CD4-positive, alpha-beta T cell treated with Interleukin-15 for 4 hours (primary cell): Measurements from ENCODE around the gene FIGN.

ENCODE experiments used
- DNase-seq: peaks from one replicate; pipeline ENCODE4 v3.0.0-alpha.2; 2020; ENCODE audit warnings: low spot score

Gene FIGN, protein sequence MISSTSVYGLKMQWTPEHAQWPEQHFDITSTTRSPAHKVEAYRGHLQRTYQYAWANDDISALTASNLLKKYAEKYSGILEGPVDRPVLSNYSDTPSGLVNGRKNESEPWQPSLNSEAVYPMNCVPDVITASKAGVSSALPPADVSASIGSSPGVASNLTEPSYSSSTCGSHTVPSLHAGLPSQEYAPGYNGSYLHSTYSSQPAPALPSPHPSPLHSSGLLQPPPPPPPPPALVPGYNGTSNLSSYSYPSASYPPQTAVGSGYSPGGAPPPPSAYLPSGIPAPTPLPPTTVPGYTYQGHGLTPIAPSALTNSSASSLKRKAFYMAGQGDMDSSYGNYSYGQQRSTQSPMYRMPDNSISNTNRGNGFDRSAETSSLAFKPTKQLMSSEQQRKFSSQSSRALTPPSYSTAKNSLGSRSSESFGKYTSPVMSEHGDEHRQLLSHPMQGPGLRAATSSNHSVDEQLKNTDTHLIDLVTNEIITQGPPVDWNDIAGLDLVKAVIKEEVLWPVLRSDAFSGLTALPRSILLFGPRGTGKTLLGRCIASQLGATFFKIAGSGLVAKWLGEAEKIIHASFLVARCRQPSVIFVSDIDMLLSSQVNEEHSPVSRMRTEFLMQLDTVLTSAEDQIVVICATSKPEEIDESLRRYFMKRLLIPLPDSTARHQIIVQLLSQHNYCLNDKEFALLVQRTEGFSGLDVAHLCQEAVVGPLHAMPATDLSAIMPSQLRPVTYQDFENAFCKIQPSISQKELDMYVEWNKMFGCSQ

DNA sequence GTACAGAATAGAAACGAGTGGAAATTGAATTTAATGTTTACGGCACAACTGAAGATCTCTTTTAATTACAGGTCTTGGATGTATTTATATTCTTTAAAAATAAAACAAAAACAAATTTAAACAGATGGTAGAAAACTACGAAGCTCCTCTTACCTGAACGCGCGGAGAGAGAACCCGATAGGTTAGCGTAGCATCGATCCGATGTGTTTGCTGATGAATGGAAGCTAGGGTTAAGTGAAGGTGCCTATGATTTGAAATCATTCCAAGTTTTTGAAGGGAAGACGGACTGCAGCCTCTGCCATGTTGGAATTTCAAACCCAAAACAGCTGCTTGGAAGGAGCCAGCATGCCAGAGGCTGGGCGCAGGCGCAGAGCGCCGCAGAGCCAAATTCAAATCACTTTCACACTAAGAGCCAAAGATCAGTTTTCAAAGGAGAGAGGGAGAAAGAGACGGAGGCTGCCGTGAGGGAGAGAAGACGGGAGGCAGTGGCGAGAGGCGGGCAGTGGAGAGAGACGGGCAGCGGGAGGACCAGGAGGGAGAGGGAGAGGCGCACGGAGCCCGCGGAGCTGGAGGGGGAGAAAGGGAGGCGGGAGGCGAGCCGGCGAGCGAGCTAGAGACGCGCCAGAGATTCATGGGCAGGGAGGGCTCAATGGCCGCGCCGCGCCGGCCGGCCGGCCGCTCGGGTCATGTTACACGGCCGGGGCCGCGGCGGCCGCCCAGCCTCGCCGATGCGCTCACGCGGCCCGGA is at the start of gene FIGN:
FIGN (minus strand) TSS at position 324 of the 748 bp plus-strand sequence. CDS start 1,081 bp downstream, outside the sequence.
- DNase-seq, result no peak

DNA sequence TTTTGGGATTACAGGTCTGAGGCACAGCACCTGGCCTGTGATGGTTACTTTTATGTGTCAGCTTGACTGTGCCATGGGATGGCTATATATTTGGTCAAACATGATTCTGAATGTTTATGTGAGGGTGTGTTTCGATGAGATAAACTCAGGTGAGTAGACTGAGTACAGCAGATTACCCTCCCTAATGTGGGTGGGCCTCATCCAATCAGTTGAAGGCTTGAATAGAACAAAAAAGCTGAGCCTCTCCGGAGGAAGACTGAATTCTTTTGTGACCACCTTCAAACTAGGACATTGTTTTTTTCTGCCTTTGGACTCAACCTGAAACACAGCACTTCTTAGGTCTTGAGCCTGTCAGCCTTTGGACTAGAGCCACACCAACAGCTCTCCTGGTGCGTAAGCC is 49.4 kb upstream of the FIGN start:
- no peak for DNase-seq

DNA sequence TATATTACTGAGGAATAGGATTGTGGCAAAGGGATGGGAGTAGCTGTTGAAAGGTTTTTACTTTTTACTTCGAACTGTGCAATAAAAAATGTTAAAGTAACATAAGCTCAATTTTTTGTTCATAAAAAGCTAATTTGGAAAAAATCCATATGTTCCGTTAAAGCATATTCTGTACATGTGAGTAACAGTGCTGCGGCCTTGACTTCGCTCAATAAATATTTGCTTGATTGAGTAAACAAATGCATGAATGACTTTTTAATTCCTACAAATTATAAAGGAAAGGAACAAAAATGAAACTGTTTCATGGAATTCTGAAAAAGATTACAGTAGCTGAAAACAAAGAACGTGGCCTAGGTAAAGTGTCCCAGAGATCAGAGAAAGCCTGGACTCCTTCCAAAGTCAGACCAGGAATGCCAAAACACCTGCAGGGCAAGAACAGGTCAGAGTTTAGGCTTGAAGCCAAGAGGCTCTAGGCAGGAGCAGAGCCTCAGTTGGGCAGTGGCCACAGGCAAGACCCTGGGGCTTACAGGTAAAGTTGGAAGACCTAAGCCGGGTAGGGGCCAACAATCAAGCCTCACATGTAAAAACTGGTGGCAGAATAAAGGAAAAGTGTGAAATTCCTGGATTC is 44.3 kb upstream of the FIGN start:
- no peak for DNase-seq

DNA sequence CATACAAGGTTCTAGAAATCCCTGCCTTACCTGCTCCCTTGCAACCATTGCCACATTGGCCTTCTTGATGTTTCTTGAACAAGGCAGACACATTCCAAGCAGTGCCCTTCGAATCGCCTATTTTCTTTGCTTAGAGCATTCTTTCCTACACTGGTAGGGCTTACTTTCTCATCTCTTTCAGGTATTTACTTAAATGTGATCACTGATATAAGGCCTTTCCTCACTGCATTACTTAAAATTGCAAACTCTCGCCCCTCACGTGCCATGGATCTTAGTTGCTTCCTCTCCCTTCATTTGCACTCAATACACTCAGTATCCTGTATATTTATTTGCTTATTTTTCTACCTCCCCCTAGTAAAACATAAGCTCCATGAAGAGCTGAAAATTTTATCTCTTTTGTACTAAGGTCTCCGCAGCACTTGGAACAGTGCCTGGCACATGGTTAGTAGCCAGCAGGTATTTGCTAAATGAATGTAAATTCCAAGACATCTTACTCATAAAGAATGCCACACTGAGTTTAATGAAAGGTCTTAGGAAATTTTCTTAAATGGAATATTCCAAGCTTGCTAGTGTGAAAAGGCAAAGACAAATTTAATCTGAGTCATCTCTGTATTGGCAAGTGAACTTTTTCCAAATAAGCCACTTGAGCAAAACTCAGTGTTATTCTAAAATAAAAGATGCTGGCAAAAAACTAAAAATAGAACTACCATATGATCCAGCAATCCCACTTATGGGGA is 42.4 kb upstream of the FIGN start:
- no peak for DNase-seq

DNA sequence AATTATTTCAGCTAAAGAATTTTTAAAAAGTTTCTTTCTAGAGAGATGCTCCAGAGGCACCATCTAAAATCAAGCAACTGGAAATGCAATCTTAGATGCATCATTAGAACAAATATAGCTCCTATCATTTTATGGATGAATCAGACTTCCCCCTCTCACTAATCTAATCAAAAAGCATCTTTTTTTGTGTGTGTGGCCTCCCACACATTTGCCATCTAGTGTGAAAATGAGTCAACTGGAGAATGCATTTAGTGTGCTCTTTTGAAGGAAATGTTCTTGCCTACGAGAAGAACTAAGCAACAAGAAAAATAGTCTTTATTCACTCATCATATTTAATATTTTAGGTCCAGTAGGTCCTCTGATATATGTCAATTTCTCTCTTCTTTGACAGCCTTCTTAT is 39.5 kb upstream of the FIGN start:
- no peak for DNase-seq

DNA sequence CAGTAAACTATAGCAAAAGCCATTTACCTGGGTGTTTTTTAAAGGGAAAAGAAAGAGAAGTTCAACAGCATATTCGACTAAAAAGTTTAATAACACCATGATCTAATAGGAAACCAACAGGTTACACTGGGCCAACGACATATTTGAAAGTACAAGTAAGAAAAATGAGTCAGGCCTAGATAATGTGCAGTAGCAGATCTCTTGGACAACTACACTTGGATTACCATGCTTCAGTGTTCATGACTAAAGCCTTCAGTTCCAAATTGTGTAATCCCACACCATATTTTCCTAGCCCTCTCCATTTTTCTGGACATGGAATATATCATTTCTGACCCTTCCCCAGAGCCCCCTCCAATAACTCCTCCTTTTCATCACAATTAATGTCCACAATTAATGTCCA is 39.1 kb upstream of the FIGN start:
- no peak for DNase-seq

DNA sequence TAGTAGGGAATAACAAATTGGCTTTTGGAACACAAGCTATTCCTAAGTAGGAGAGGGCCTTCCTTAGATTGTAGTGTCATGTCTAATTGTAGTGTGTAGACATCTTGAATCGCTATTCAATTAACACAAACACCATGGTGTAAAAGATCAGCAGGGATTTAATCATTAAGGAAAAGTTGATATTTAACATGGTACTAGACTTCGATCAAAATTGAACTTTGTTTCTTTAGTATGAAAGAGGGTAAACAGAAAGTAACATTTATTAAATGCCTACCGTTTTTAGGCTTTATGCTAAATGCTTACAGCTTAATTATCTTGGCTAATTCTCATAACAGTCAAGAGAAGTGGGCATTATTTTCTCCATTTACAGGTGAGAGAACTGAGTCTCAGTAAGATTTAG is 37.5 kb upstream of the FIGN start:
- no peak for DNase-seq

DNA sequence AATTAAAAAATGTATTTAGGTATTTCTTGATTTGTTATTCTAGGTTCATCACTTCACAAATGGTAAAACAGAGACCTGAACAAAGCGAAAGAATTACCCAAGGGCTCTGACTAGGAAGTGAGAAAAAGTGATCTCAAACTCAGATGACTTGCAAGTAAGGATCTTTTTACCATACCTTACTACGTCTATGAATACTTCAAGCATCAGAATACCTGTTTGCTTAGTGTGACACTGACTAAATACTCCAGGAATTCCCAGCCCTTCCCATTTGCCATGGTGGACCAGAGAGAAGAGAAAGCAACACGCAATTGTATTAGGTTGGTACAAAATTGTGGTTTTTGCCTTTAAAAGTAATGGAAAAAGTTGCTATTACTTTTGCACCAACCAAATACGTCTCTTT is 35.8 kb upstream of the FIGN start:
- DNase-seq, result no peak

DNA sequence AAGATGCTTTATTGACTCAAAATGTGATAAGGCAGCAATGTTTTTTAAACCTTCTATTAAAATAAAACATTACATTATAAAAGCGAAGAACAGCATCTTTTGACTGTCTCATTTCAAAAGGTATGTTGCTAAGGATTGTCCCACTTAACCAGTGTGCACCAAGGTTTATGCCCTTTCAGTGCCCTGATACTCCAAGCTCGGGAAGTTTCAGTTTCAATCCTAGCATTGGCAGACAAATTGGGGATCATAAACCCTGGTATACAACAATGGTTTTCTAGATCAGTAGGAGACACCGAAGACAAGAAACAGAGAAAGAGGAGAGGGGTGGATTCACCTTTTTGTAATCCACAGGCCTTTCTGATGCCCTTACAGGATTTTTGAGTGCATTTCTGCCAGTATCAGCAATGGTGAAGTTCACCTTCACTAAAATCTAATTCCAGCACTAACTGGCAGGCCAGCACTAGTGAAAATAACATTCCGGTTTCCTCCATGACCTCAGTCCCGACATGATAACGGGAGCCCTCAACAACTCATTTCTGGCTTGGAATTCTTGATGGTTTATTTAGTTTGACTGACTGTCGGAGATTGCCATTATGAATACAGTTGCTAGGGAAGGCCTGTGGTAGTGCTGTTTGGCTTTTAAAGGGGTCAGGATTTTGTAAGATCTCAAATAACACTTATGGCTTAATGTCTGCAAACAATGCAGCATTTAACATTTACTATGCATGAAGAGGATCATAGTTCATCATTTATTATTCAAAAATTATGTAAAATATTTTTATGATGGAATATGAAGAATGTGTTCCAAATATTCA is 33.3 kb upstream of the FIGN start:
- no peak for DNase-seq

DNA sequence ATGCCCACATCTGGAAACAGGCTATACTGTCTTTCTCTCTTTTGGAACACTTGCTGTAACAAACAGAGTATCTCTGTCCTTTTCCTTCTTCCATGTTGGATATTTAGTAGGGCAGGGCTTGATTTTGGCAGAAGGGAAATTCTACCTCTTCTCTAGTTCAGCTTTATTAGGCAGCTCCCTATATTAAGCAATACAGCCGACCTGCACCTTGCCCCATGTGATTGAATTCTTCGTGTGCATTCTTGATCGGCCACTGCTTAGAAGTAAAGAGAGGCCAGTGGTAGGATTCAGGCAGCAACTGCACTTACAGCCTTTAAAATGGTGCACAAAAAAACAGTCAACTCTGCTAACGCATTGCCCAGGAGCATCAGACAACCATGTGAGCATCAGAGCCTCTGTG is 31.3 kb upstream of the FIGN start:
- no peak for DNase-seq

DNA sequence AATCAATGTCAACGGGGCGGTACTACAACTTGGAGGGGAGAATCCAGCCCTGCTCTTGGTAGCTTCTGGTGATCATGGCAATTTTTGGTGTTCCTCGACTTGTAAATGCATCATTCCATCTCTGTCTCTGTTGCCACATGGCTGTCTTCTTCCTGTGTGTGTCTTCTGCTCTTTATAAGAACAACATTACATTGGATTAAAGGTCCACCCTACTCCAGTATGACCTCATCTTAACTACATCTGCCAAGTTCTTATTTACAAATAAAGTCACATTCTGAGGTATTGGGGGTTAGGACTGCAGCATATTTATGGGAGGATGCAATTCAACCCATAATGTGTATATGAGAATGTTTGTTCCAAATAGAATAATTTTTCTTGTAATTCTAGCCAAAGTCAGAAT is 28.8 kb upstream of the FIGN start:
- DNase-seq, result no peak

DNA sequence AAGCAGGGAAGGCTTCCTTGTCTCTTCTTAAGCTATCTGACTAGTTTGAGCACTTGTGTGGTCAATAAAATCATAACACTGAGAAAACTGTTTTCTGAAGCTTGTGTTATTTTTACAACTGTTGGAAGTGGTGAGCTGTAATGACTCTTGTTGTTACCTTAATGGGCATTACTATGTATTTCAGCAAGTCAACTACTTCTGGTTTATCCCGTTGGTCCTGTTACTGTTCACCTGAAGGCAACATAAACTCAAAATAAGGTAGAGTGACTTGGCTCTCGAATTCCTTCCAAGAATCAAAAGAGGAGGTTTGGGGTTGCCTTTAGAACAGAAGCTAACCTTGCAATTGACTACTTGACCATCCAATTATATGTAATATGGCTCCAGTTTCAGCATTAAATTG is 23.2 kb upstream of the FIGN start:
- DNase-seq, result no peak

DNA sequence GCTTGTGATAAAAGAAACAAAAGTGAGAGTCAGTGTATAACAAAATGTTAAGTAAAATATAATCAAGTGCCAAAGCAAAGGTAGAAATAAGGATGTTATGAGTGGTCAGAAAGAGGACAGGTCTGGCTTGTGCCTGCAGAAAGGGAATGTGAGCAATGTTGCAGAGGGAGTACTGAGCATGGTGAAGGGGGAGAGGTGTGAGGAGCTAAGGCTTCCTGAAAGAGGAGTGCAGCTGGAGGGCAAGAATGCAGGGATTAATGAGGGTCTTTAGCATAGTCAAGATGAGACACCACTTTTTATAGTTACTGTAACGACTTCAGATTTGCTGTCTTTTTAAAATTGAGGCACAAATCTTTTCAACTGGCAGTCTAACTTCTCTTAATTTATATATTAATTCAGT is 22.0 kb upstream of the FIGN start:
- no peak for DNase-seq

DNA sequence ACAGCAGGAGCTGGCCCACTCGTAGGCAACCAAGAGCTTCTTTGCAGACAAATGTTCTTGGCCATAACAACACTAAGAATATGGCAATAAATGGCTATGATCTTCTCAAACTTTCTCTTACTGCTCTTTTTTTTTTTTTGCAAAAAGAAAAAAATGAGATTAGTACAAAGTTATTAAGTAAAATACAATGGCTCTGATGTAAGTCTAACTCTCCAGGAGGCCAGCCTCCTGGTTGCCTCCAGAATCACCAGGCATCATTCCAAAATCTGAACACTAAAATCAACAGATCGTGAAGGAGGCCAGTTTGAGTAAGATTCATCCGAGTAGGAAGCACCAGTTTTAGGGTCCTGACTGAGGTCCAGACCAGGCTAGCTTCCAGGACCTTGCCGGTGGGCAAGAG is 20.8 kb upstream of the FIGN start:
- DNase-seq, result no peak

DNA sequence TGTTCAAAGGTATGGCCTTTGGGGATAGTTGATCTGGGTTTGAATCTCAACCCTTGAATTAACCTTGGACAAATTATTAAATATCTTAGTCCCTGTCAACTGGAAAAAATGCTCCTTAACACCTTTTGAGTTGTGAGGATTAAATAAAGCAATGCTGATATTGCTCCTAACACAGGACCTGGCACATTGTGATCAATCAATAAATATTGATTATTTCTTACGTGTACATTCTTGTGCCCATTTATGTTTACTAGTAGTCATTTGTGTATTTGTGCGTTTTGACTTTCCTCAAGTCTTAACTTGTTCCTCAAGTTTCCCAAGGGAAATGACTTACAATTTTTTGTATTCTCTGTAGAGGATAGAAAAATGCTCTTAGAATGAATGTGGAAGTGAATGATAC is 19.6 kb upstream of the FIGN start:
- DNase-seq, result no peak

DNA sequence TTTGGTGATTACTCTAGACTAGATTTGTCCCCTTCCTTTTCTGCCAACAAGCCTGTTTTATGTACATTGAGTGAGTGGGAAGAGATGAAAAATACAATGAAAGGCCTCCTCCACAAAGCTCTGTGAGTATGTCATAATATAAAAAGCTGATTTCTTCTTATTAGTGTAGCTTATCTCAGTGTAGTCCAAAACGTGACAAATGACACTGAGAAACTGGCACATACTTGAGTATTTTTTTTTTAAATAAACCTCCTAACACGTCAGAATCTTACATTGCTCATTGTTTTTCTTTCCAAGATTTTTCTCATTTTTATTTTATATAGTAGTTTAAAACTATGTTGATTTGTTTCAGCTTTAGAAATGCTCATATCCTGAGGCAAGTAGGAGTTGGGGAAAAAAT is 17.9 kb upstream of the FIGN start:
- no peak for DNase-seq

DNA sequence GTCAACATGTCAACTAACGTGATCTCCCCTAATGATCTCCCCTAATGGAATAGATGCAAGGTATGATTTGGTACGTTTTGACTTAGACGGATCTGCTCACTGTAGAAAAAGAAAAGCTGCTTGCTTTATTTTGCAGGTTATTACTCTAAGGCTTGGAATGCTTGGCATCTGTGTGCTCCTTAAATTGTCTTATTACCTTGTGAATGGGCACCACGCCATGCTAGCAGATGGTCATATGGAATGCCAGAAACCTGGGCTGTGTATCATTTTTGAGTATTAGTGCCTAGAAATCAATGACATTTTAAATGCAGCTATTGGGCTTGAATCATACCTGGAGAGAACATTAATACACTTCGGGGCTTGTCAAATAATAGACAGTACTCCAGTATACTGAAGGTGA is 16.5 kb upstream of the FIGN start:
- DNase-seq, result no peak

DNA sequence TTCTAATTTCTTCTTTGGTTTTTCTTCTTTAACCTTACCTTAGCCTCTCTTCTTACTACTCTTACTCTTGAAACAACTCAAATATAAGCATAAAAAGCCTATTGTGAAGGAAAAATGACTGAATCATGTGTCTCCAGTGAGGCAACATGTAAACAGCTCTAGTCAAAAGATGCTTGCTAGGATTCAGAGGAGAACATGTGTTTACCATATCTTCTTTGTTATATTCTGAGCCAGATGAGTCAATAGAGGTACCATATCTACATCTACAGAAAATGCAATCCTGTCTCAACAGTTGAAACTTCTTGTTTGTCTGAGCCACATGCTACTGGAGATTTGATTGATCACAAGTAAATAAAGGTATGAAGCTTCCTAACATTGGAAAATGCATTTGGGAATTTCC is 15.9 kb upstream of the FIGN start:
- DNase-seq, result no peak

DNA sequence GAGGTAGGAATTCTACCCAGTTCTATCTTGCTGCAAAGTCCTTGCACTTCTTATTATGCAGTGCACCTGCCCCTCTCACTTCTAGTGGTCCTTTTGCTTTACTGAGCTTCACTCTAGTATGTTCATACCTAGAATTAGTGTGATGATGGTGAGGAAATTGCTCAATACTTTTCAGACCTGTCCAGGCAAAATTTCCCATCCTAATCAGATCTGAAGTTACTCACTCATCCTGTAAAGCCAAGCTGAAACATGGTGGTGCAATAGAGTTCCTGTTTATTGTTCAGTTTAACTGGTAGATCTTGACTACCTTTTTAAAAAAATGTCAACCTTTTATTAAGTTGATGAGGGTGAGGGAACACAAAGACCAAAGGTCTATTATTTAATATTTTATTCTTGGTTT is 12.6 kb upstream of the FIGN start:
- DNase-seq, result no peak

DNA sequence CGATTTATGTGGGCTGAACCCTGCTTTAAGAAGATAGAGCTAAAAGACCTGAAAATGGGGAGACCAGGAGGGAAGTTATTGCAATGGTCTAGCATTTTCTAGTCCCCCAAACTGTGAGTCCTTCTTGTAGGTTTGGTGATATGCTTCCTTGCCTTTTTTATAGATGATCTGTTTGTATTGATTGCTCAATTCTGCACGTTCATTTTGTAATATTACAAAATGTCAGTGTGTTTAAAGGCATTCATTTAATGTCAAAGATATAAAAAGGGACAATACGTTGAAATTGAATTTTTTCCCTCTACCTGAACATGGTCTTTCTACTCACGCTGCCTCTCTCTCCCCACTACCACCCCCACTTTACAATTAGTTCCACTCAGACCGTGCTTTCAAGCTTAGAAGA is 5.6 kb upstream of the FIGN start:
- DNase-seq, result no peak

DNA sequence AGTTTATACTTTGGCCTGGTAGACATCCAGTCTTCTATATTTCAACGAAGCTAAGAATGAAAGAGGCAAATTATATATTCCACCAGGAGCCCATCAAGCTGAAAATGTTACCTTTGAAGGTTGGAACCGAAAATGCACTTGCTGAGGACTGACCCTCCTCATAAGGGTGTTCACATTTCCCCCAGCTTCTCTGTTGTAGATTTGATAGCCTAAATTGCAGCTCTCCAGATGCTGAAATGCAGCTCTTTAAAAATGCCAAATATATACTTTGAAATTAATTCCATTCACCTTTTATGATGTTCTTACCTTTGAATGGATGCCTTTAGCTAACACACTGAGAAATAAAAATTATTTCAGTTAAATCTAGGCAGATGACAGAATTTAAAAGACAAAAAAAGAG is 1.8 kb upstream of the FIGN start:
- DNase-seq, result no peak
